MM.1S (cell line): ENCODE results near the gene SYTL4.

Experiments
- DNase-seq: peaks from one replicate; pipeline ENCODE4 v3.0.0-alpha.2; 2015
- H2AFZ ChIP-seq: fragments of 300-600 bp; sonication (generic); 2 replicates; pipeline ENCODE4 v1.6.0; 2016; ENCODE audit warnings: antibody characterized with exemption, low read length
- H3F3A ChIP-seq: fragments of 300-600 bp; sonication (generic); 2 replicates; pipeline ENCODE4 v1.6.1; 2016; ENCODE audit warnings: mild to moderate bottlenecking, antibody characterized with exemption, low read length, moderate library complexity, mixed read lengths; ENCODE audit not compliant: insufficient read depth
- H3K27ac ChIP-seq: fragments of 300-600 bp; sonication (generic); 2 replicates; pipeline ENCODE4 v1.5.1; 2016; ENCODE audit warnings: mild to moderate bottlenecking, low read length
- H3K27me3 ChIP-seq: fragments of 300-600 bp; sonication (generic); replicated peaks from 2 replicates; pipeline ENCODE4 v1.6.0; 2016; ENCODE audit warnings: low read length; ENCODE audit not compliant: insufficient read depth
- H3K36me3 ChIP-seq: fragments of 300-600 bp; sonication (generic); replicated peaks from 2 replicates; pipeline ENCODE4 v1.6.1; 2016; ENCODE audit warnings: mild to moderate bottlenecking, low read length, mixed read lengths; ENCODE audit not compliant: insufficient read depth
- H3K4me1 ChIP-seq: fragments of 300-600 bp; sonication (generic); 2 replicates; pipeline ENCODE4 v1.6.1; 2016; ENCODE audit warnings: low read length, mixed read lengths
- H3K4me2 ChIP-seq: fragments of 300-600 bp; sonication (generic); 2 replicates; pipeline ENCODE4 v1.6.0; 2016; ENCODE audit warnings: low read depth, low read length
- H3K4me3 ChIP-seq: fragments of 300-600 bp; sonication (generic); 2 replicates; pipeline ENCODE4 v1.5.1; 2016; ENCODE audit warnings: low read length, mixed read lengths
- H3K79me2 ChIP-seq: fragments of 300-600 bp; sonication (generic); 2 replicates; pipeline ENCODE4 v1.6.1; 2016; ENCODE audit warnings: mixed run types, low read length, mixed read lengths
- H3K9ac ChIP-seq: fragments of 300-600 bp; sonication (generic); 2 replicates; pipeline ENCODE4 v1.6.1; 2016; ENCODE audit warnings: low read length, mixed read lengths
- H3K9me2 ChIP-seq: fragments of 300-600 bp; sonication (generic); replicated peaks from 2 replicates; pipeline ENCODE4 v1.6.1; 2016; ENCODE audit warnings: mild to moderate bottlenecking, low read length, mixed read lengths; ENCODE audit not compliant: insufficient read depth
- H3K9me3 ChIP-seq: fragments of 300-600 bp; sonication (generic); replicated peaks from 2 replicates; pipeline ENCODE4 v1.6.1; 2016; ENCODE audit warnings: mild to moderate bottlenecking, low read length, mixed read lengths; ENCODE audit not compliant: insufficient read depth
- H4K20me1 ChIP-seq: fragments of 300-600 bp; sonication (generic); 2 replicates; pipeline ENCODE4 v1.6.1; 2016; ENCODE audit warnings: mild to moderate bottlenecking, low read length, moderate library complexity, mixed read lengths; ENCODE audit not compliant: insufficient read depth
- EZH2 ChIP-seq: fragments of 300-600 bp; sonication (generic); optimal IDR thresholded peaks from 2 replicates; pipeline ENCODE3; 2017; ENCODE audit warnings: low read depth, mild to moderate bottlenecking, antibody characterized with exemption, low read length, mixed read lengths
- EZH2phosphoT487 ChIP-seq: fragments of 300-600 bp; sonication (generic); IDR thresholded peaks from 2 replicates; pipeline ENCODE4 v1.6.1; 2018; ENCODE audit warnings: antibody characterized with exemption, low read length
- TF ChIP-seq, protein P1 (sequence below): fragments of 300-600 bp; sonication (generic); IDR thresholded peaks from 2 replicates; pipeline ENCODE4 v1.5.1; 2016; ENCODE audit warnings: antibody characterized with exemption, low read length, mixed read lengths

SYTL4 gene

DNA sequence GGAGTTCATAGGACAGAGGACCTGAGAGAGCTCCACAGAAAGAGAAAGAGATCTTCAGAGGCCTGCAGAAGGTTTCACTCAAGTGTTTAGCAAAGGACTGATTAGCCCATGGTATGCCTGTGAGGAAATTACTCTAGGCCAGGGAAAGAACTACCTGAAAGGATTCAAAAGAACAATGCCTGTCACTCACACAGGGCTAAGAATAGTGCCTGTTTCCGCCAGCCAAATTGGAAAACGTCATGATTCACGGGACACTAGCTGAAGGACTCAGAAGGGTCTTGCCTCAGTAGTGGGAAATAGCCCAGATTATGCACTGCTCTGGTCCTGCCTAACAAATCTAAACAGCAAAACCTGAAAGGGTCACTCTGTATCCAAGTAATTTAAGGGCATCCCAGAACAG lies 21.1 kb downstream of the SYTL4 start:
- TF ChIP-seq EZH2phosphoT487 (no peak), EZH2 (no peak)
- TF ChIP-seq, protein P1, sequence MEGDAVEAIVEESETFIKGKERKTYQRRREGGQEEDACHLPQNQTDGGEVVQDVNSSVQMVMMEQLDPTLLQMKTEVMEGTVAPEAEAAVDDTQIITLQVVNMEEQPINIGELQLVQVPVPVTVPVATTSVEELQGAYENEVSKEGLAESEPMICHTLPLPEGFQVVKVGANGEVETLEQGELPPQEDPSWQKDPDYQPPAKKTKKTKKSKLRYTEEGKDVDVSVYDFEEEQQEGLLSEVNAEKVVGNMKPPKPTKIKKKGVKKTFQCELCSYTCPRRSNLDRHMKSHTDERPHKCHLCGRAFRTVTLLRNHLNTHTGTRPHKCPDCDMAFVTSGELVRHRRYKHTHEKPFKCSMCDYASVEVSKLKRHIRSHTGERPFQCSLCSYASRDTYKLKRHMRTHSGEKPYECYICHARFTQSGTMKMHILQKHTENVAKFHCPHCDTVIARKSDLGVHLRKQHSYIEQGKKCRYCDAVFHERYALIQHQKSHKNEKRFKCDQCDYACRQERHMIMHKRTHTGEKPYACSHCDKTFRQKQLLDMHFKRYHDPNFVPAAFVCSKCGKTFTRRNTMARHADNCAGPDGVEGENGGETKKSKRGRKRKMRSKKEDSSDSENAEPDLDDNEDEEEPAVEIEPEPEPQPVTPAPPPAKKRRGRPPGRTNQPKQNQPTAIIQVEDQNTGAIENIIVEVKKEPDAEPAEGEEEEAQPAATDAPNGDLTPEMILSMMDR = no peak
- Histone ChIP-seq H3K27me3 (no peaks in the 10 kb centered on the region), H3K27ac (no peak overlapping the region), H3K79me2 (no peaks in the 10 kb centered on the region), H3K9me2 (no peaks in the 10 kb centered on the region), H3K4me2 (no peak overlapping the region), H3F3A (no peaks in the 10 kb centered on the region), H3K4me3 (no peak overlapping the region), H3K9me3 (no peaks in the 10 kb centered on the region), H3K9ac (no peak overlapping the region), H2AFZ (no peak overlapping the region), H3K4me1 (no peaks in the 10 kb centered on the region), H4K20me1 (no peaks in the 10 kb centered on the region), H3K36me3 (no peaks in the 10 kb centered on the region)
- DNase-seq = no peak

DNA sequence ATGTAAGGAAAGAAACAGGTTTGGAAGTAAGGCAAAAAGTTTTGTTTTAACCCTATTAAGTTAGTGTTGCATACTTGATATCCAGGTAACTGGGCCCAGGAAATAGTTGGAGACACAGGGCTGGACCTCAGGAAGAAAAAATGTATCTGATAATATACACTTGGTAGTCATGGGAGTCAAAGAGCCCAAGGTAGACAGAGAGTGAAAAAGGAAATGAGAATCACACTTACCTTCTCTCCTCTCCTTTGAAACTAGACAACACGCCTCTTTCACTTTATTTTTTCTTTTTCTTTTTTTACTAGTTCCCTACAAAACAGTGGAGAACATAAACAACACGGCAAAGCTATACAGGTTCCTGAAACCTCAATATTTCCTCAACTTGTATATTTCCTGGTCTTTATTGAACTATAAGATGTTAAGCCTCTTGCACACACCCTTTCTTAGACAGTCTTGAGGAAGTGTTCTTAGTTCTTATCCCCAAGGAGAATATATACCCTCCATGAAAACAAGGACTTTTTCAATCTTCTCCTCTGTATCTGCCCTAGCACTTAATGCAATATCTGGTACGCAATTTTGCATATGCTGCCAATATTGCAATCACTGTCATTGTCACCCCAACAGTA lies 27.2 kb downstream of the SYTL4 start:
- Histone ChIP-seq H3K36me3 (no peaks in the 10 kb centered on the region), H3F3A (no peaks in the 10 kb centered on the region), H4K20me1 (no peaks in the 10 kb centered on the region), H3K9me3 (no peaks in the 10 kb centered on the region), H3K79me2 (no peaks in the 10 kb centered on the region), H3K4me3 (no peak overlapping the region), H3K9me2 (no peaks in the 10 kb centered on the region), H3K27ac (no peak overlapping the region), H3K4me2 (no peak overlapping the region), H3K27me3 (no peaks in the 10 kb centered on the region), H2AFZ (no peak overlapping the region), H3K9ac (no peak overlapping the region), H3K4me1 (no peaks in the 10 kb centered on the region)
- TF ChIP-seq, protein P1 = no peak
- TF ChIP-seq EZH2phosphoT487 (no peak), EZH2 (no peak)
- no peak for DNase-seq

DNA sequence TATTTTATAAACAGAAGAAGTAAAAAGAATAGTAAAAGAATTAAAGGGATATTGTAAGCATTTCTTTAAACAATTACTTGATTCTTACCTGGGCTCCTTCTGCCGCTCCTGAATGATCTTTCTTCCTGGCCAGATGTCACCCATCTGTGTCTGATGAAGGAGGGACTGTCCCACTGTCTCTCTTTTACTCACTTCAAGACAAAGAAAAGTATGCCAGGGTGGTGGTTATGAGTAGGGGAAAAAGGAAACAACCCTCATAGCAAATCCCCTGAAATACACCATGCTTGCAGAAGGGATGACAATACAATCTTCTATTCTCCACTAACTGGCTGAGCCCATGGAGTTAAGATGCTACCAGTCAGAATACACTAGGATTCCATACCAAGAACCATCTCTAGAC lies 31.1 kb downstream of the SYTL4 start:
- no peak overlapping the region for H3K4me2 ChIP-seq
- TF ChIP-seq, protein P1 = no peak
- TF ChIP-seq EZH2phosphoT487 (no peak), EZH2 (no peak)
- DNase-seq = no peak

More for the DNA sequence above, 31.1 kb downstream of the SYTL4 start:
- Histone ChIP-seq H4K20me1 (no peaks in the 10 kb centered on the region), H3K9ac (no peak overlapping the region), H3K9me2 (no peaks in the 10 kb centered on the region), H3K79me2 (no peaks in the 10 kb centered on the region), H2AFZ (no peak overlapping the region), H3F3A (no peaks in the 10 kb centered on the region), H3K36me3 (no peaks in the 10 kb centered on the region), H3K27ac (no peak overlapping the region), H3K9me3 (no peaks in the 10 kb centered on the region), H3K4me3 (no peak overlapping the region), H3K4me1 (no peaks in the 10 kb centered on the region), H3K27me3 (no peaks in the 10 kb centered on the region)
